Measurements from ENCODE around the gene COL4A3. TPM values are rescaled to one million over a fixed set of nuclear protein-coding genes. Genes with fewer than 3 reads are reported as not detected.
A peak's percentile ranks its signal among the peaks of the same experiment; 100 is the strongest.

COL4A3 gene
- total and polyA plus RNA-seq, 9 of the 15 experiments (the other 6 are each of a cell fraction or from before 2014, with no cell fraction given), result not detected

DNA sequence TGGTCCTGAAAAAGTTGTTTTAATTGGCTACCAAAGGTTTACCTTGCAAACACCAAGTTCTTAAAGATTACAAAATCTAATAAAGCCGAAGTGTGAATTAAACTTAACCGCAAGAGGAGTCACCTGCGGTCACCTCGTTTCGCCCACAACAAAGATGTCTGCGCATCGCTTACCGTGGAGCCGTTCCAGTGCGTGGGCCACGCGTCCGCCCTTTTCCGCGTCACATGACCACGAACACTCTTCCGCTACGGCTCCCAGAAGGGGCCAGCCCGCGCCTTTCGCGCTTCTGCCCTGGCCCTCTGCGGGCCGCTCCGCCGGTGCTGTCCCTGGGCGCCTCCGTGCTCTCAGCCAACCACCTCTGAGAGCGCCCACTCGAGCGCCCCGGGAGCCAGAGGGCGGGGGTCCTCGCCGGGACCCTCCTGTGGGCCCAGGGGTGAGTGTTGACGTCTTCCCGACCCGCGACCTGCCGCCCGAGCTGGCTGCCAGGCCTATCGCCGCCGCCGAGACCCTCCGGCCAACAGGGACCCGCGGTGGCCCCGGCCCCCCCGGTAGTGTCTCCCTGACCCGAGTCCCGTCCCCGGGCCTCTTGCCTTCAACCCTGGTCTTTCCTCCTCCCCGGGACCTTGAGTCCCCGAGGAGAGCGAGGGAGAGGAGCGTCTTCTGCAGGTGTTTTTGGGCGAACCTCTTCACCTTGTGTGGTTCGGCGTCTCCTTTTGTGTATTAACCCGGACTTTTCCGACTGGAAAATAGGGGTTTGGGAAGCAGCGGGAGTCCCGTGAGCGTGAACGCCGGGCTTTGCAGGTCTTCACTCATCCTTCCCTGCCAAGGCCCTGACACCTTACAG lies 160.8 kb downstream of the COL4A3 start, which contains the start of gene MFF (continued):
- TF ChIP-seq RCOR1 (IDR thresholded peaks at IDR 0.05; ENCODE audit: borderline replicate concordance in 1 of 2, low read depth in 2 of 2, low read length in 2 of 2) (no peak), LEF1 (IDR thresholded peaks at IDR 0.05) (no peak), CEBPB (tag; IDR thresholded peaks at IDR 0.05) (no peak), KDM5B (IDR thresholded peaks at IDR 0.05; ENCODE audit: insufficient replicate concordance, low read depth, low read length) (peak; percentile 53), EWSR1 (IDR thresholded peaks at IDR 0.05; ENCODE audit: borderline replicate concordance, low read depth, partially characterized antibody) (no peak), ZBED1 (IDR thresholded peaks at IDR 0.05) (no peak), KLF1 (tag; IDR thresholded peaks at IDR 0.05) (peak; percentile 62; the same call in 1 of the 2 replicates), NUFIP1 (IDR thresholded peaks at IDR 0.05; ENCODE audit: partially characterized antibody) (no peak), PURB (CRISPR knock-in tag; IDR thresholded peaks at IDR 0.05; ENCODE audit: low read depth) (no peak), NFIC (IDR thresholded peaks at IDR 0.05) (peak; percentile 48), ZNF232 (CRISPR knock-in tag; IDR thresholded peaks at IDR 0.05) (peak; percentile 90), POLR3A (IDR thresholded peaks at IDR 0.05; ENCODE audit: borderline replicate concordance, extremely low read depth, insufficient read depth, insufficient read length) (no peak)
- TF ChIP-seq, protein P1, sequence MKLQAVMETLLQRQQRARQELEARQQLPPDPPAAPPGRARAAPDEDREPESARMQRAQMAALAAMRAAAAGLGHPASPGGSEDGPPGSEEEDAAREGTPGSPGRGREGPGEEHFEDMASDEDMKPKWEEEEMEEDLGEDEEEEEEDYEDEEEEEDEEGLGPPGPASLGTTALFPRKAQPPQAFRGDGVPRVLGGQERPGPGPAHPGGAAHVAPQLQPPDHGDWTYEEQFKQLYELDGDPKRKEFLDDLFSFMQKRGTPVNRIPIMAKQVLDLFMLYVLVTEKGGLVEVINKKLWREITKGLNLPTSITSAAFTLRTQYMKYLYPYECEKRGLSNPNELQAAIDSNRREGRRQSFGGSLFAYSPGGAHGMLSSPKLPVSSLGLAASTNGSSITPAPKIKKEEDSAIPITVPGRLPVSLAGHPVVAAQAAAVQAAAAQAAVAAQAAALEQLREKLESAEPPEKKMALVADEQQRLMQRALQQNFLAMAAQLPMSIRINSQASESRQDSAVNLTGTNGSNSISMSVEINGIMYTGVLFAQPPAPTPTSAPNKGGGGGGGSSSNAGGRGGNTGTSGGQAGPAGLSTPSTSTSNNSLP (IDR thresholded peaks at IDR 0.05; ENCODE audit: borderline replicate concordance, low read depth, low read length), result no peak

Measured in K562 (cell line).